ENCODE measurements around the gene OTUD7B.

DNA sequence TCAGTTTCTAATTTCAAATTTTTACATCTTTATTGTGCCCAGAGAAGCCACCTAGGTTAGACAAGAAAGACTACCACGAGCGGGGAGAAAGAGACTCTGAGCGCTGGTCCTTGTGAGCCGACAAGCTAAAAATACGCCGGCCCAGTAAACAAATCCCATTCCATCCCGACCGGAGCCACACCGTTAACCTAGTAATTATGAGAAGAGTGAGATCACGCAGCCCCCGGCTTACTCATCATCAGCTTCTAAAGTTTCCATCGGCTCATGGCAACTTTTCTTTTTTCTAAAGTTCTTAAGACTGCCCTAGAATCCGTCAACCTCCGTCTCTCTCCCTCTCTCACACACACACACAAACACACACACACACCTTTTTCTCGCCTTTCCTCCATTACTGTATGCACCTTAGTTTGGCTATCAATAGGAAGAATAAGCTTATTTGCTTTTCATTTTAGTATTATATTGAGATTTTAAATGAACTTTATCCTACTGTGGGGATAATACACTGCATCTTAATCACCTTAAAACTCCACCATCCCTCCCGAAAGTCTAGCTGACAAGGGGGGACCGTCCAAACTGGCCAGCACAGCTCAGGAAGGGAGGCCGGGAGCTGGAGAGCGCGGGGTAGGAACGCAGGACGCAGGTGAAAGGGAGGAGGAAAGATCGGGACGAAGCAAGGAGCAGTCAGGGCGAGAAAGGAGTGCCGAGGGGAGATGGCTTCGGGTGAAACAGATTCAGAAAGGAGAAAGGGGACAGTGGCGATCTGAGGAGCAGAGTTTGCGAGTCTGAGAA is 728 bp downstream of the OTUD7B start:
- TF ChIP-seq CTCF (IDR thresholded peaks at IDR 0.05; ENCODE audit: poor library complexity) (no peak), EZH2 (IDR thresholded peaks at IDR 0.05; ENCODE audit: borderline replicate concordance) (no peak)
